Suprapubic skin (tissue), 4 donors: ENCODE measurements around the gene TBC1D22A. TPM values are rescaled to one million over a fixed set of nuclear protein-coding genes. Genes with fewer than 3 reads are reported as not detected.

ENCODE experiments used
- DNase-seq, 2 donors: peaks; one replicate each; pipeline ENCODE4 v3.0.0-alpha.2; 2019; ENCODE audit warnings: low spot score in 2 of 2
- H3K27ac ChIP-seq: fragments of 200-600 bp; sonication (generic); one replicate; pipeline ENCODE4 v1.5.1; 2019
- H3K27me3 ChIP-seq: fragments of 200-600 bp; sonication (generic); one replicate; pipeline ENCODE4 v1.5.1; 2019
- H3K36me3 ChIP-seq: fragments of 200-600 bp; sonication (generic); one replicate; pipeline ENCODE4 v1.5.1; 2019
- H3K4me1 ChIP-seq: fragments of 200-600 bp; sonication (generic); one replicate; pipeline ENCODE4 v1.5.1; 2019
- H3K4me3 ChIP-seq: fragments of 200-600 bp; sonication (generic); one replicate; pipeline ENCODE4 v1.5.1; 2019; ENCODE audit warnings: mild to moderate bottlenecking
- H3K9me3 ChIP-seq: fragments of 200-600 bp; sonication (generic); one replicate; pipeline ENCODE4 v1.5.1; 2019
- EP300 ChIP-seq: sonication (generic); formaldehyde crosslinking; IDR thresholded peaks from one replicate; pipeline ENCODE4 v1.6.1; 2017; ENCODE audit warnings: antibody characterized with exemption
- POLR2A ChIP-seq, 2 donors: fragments of 450-650 bp; IDR thresholded peaks; one replicate each; pipeline ENCODE4 v1.6.1; 2017; ENCODE audit warnings: antibody characterized with exemption in 2 of 2, mild to moderate bottlenecking in 2 of 2, moderate library complexity in 2 of 2
- POLR2AphosphoS5 ChIP-seq, 3 donors: sonication (generic); formaldehyde crosslinking; IDR thresholded peaks; one replicate each; pipeline ENCODE4 v1.6.1; 2017; ENCODE audit warnings: antibody characterized with exemption in 3 of 3
- WGBS: methylation state at CpG from one replicate; pipeline ENCODE4 v1.1.5; 2018; 5-methylcytosine and 5-hydroxymethylcytosine counted together
- total RNA-seq, 4 donors: library from RNA; depleted of rRNA; stranded (reverse); fragments of >200 nt; gene quantifications; one replicate each; pipeline ENCODE4 v1.1.0, GENCODE V29; 2016
- TF ChIP-seq, protein P1 (sequence below), 2 donors: fragments of 200-600 bp in 1 of 2; fragments of 450-650 bp in 1 of 2; sonication (generic) in 1 of 2; IDR thresholded peaks; one replicate each; pipeline ENCODE4 v1.5.1; 2016 to 2019; ENCODE audit warnings: antibody characterized with exemption in 2 of 2, mild to moderate bottlenecking in 1 of 2, moderate library complexity in 1 of 2

The TBC1D22A gene
- total RNA-seq, 4 donors from 2014 or later, result 24.8 to 43.2 (median 35.4) TPM

GRCh38 chr22:46936378-46936903 is 174.0 kb downstream of the TBC1D22A start:
- Histone ChIP-seq H3K4me1 (peaks cover 4% of the 10 kb centered on the region), H3K27ac (no peak overlapping the region), H3K9me3 (no peaks in the 10 kb centered on the region), H3K36me3 (no peaks in the 10 kb centered on the region), H3K27me3 (no peaks in the 10 kb centered on the region), H3K4me3 (no peak overlapping the region)
- peak in 1 of 2 donors; percentile 71 for DNase-seq
- WGBS, result 60% methylated on average over 11 of the region's 12 CpGs
- no peak for TF ChIP-seq POLR2AphosphoS5 (IDR thresholded peaks at IDR 0.05)
- no peak for TF ChIP-seq EP300
- TF ChIP-seq, protein P1, sequence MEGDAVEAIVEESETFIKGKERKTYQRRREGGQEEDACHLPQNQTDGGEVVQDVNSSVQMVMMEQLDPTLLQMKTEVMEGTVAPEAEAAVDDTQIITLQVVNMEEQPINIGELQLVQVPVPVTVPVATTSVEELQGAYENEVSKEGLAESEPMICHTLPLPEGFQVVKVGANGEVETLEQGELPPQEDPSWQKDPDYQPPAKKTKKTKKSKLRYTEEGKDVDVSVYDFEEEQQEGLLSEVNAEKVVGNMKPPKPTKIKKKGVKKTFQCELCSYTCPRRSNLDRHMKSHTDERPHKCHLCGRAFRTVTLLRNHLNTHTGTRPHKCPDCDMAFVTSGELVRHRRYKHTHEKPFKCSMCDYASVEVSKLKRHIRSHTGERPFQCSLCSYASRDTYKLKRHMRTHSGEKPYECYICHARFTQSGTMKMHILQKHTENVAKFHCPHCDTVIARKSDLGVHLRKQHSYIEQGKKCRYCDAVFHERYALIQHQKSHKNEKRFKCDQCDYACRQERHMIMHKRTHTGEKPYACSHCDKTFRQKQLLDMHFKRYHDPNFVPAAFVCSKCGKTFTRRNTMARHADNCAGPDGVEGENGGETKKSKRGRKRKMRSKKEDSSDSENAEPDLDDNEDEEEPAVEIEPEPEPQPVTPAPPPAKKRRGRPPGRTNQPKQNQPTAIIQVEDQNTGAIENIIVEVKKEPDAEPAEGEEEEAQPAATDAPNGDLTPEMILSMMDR (IDR thresholded peaks at IDR 0.05), result no peak
- TF ChIP-seq POLR2A (IDR thresholded peaks at IDR 0.05), result no peak

DNA sequence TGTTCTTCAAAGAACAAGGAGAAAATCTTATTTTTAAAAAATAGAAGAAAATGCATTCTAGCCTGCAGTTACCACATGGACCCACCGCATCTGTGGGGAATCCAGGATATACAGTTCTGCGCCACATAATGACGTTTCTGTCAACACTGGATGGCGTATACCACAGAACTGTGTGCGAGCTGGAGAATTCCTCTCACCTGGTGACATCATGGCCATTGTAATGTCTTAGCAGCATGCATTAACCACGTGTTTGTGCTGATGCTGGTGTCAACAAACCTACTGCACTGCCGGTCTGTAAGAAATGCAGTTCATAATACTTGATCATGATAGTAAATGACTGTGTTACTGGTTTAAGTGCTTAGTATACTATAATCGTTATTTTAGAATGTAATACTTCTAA is 174.7 kb downstream of the TBC1D22A start:
- 91% methylated on average over 8 of the region's 8 CpGs for WGBS
- H3K27me3 ChIP-seq, result no peaks in the 10 kb centered on the region
- H3K4me1 ChIP-seq, result peaks cover 4% of the 10 kb centered on the region
- no peak for DNase-seq
- H3K4me3 ChIP-seq, result no peak overlapping the region
- TF ChIP-seq POLR2A (IDR thresholded peaks at IDR 0.05), result no peak
- no peaks in the 10 kb centered on the region for H3K36me3 ChIP-seq
- no peak overlapping the region for H3K27ac ChIP-seq
- H3K9me3 ChIP-seq, result no peaks in the 10 kb centered on the region

- DNase-seq, result peak in 1 of 2 donors; percentile 47
- Histone ChIP-seq H3K4me1 (peaks cover 4% of the 10 kb centered on the region), H3K4me3 (no peak overlapping the region), H3K36me3 (peaks cover 1% of the 10 kb centered on the region), H3K27me3 (no peaks in the 10 kb centered on the region), H3K27ac (no peak overlapping the region), H3K9me3 (no peaks in the 10 kb centered on the region)
- 96% methylated on average over 7 of the region's 7 CpGs for WGBS
- TF ChIP-seq, protein P1 (IDR thresholded peaks at IDR 0.05), result no peak
- TF ChIP-seq EP300 (no peak), POLR2AphosphoS5 (IDR thresholded peaks at IDR 0.05) (no peak), POLR2A (IDR thresholded peaks at IDR 0.05) (no peak)
Measured at GRCh38 chr22:46937939-46938338, 175.5 kb downstream of the TBC1D22A start.

GRCh38 chr22:46941968-46942798 is 179.7 kb downstream of the TBC1D22A start:
- no peaks in the 10 kb centered on the region for H3K9me3 ChIP-seq
- H3K4me1 ChIP-seq, result no peaks in the 10 kb centered on the region
- H3K4me3 ChIP-seq, result no peak overlapping the region
- peak in 1 of 2 donors; percentile 52 for DNase-seq
- TF ChIP-seq, protein P1 (IDR thresholded peaks at IDR 0.05), result no peak
- TF ChIP-seq EP300, result no peak
- no peak for TF ChIP-seq POLR2AphosphoS5 (IDR thresholded peaks at IDR 0.05)
- TF ChIP-seq POLR2A (IDR thresholded peaks at IDR 0.05), result no peak
- peak overlapping the region; percentile 39 for H3K27ac ChIP-seq
- peaks cover 10% of the 10 kb centered on the region for H3K36me3 ChIP-seq
- H3K27me3 ChIP-seq, result no peaks in the 10 kb centered on the region
- 68% methylated on average over 21 of the region's 21 CpGs for WGBS

DNA sequence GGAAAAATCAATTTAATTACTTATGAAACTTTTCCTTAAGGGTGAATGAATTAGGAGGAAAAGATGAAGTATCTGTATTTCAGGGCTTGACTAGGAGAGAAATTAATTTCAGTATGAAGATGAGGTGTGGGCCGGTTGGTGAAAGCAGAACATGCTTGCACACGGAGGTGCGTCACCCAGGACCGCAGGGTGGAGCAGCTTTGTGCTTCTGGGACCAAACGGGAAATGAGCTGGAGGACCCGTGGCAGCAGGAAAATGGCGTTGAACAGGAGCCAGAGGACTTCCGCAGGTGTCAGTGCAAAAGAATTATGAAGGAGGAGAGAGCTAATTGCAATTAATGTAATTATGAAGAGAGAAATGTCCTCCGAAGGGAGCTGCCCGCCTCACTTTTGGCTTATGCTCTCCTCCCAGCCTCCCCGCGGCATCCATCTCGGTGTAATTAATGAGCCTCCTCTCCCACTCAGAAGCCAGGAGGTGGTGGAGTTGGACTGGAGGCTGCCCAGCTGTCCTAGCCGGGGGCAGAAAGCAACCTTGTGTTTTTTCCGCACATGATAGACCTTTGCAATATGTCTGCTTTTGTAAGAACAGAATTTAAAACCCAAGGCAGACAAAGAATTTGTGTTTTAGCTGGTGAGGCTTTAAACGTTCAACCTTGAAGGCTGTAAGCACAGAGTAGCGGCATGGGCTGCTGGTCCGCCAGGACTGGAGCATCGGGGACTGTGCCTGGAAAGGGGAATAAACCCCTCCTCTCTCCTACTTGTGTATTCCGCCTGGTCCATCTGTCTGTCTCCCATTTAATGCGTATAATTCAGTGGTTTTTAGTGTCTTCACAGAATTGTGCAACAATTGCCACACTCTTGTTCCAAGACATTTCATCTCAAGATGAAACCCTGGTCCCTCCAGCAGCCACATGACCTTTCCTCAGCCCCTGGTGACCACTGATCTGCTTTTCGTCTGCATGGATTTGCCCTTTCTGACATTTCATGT is 180.6 kb downstream of the TBC1D22A start:
- WGBS, result 81% methylated on average over 22 of the region's 22 CpGs
- H3K4me1 ChIP-seq, result no peaks in the 10 kb centered on the region
- H3K36me3 ChIP-seq, result peaks cover 10% of the 10 kb centered on the region
- no peak for DNase-seq
- no peaks in the 10 kb centered on the region for H3K27me3 ChIP-seq
- H3K4me3 ChIP-seq, result no peak overlapping the region
- no peak for TF ChIP-seq EP300
- TF ChIP-seq POLR2A (IDR thresholded peaks at IDR 0.05), result no peak
- TF ChIP-seq POLR2AphosphoS5 (IDR thresholded peaks at IDR 0.05), result no peak
- TF ChIP-seq, protein P1 (IDR thresholded peaks at IDR 0.05), result no peak
- no peaks in the 10 kb centered on the region for H3K9me3 ChIP-seq
- H3K27ac ChIP-seq, result peak overlapping the region; percentile 68
